HepG2 (cell line): Measurements from ENCODE around the gene RHBDL3. TPM values are rescaled to one million over a fixed set of nuclear protein-coding genes. Genes with fewer than 3 reads are reported as not detected.

ENCODE experiments used
- CEBPB ChIP-seq: IDR thresholded peaks from 2 replicates; pipeline ENCODE4 v1.6.1; 2011; ENCODE audit warnings: low read depth, low read length, improper control_type of control experiment, borderline replicate concordance
- DPF2 ChIP-seq: sonication (generic); formaldehyde crosslinking; IDR thresholded peaks from 2 replicates; pipeline ENCODE4 v1.4.0; 2020; ENCODE audit warnings: mild to moderate bottlenecking, low read depth, missing genetic modification reagents, borderline replicate concordance
- HNRNPL ChIP-seq: fragments of 200-400 bp; formaldehyde crosslinking; IDR thresholded peaks from 2 replicates; pipeline ENCODE4 v1.6.1; 2017; ENCODE audit warnings: mild to moderate bottlenecking, low read depth, low read length
- HOXD1 ChIP-seq: sonication (generic); formaldehyde crosslinking; IDR thresholded peaks from 2 replicates; pipeline ENCODE4 v1.5.0; 2020; ENCODE audit warnings: missing genetic modification reagents
- SNAI1 ChIP-seq: sonication (generic); formaldehyde crosslinking; IDR thresholded peaks from 2 replicates; pipeline ENCODE4 v1.5.0; 2020; ENCODE audit warnings: mild to moderate bottlenecking, missing genetic modification reagents, borderline replicate concordance
- SNAPC2 ChIP-seq: sonication (generic); formaldehyde crosslinking; IDR thresholded peaks from 2 replicates; pipeline ENCODE4 v1.8.1; 2022; ENCODE audit warnings: mild to moderate bottlenecking, missing genetic modification reagents
- TAF15 ChIP-seq: fragments of 200-400 bp; formaldehyde crosslinking; IDR thresholded peaks from one replicate; pipeline ENCODE4 v1.6.1; 2018; ENCODE audit warnings: mild to moderate bottlenecking, low read depth, low read length; ENCODE audit not compliant: poor library complexity, severe bottlenecking
- TOPORS ChIP-seq: sonication (generic); formaldehyde crosslinking; IDR thresholded peaks from 2 replicates; pipeline ENCODE4 v1.8.0; 2023; ENCODE audit warnings: mild to moderate bottlenecking, missing genetic modification reagents
- ZNF687 ChIP-seq: sonication (generic); formaldehyde crosslinking; IDR thresholded peaks from 2 replicates; pipeline ENCODE4 v1.5.1; 2020; ENCODE audit warnings: mild to moderate bottlenecking, missing genetic modification reagents, moderate library complexity
- ZNF746 ChIP-seq: sonication (generic); formaldehyde crosslinking; IDR thresholded peaks from 2 replicates; pipeline ENCODE4 v1.8.0; 2022; ENCODE audit warnings: mild to moderate bottlenecking, missing genetic modification reagents
- ZNF879 ChIP-seq: sonication (generic); formaldehyde crosslinking; IDR thresholded peaks from 2 replicates; pipeline ENCODE4 v1.8.1; 2023; ENCODE audit warnings: missing genetic modification reagents
- polyA plus RNA-seq, 8 experiments: library from polyadenylated mRNA; depleted of rRNA in 3 of 8; stranded (reverse) in 7 of 8; unstranded in 1 of 8; fragments of >200 nt; fragmentation: Illumina TruSeq in 4 of 8; extraction: Trizol in 4 of 8; gene quantifications; 2 replicates each; pipeline versions ENCODE4 v1.2.1 to v1.2.3, GENCODE V29; 2011 to 2016; ENCODE audit warnings: low read depth in 4 of 8, missing spikeins in 1 of 8, mixed read lengths in 1 of 8; ENCODE audit not compliant: insufficient read depth in 1 of 8
- total RNA-seq, 5 experiments: library from RNA; depleted of rRNA; stranded (reverse); fragments of >200 nt; fragmentation: Illumina TruSeq; extraction: Trizol; gene quantifications; 2 replicates each; pipeline ENCODE4 v1.2.3, GENCODE V29; 2016; ENCODE audit warnings: low read depth in 1 of 5
- TF ChIP-seq, protein P1 (sequence below): sonication (generic); formaldehyde crosslinking; IDR thresholded peaks from 2 replicates; pipeline ENCODE4 v1.5.0; 2020; ENCODE audit warnings: mild to moderate bottlenecking, missing genetic modification reagents

Gene RHBDL3
- total and polyA plus RNA-seq, 2 of the 13 experiments (the other 11 are each of a cell fraction or from before 2014, with no cell fraction given), result 0.09 TPM; not detected in 1

GRCh38 chr17:32323046-32323445 lies 57.4 kb downstream of the RHBDL3 start (continued):
- TF ChIP-seq, protein P1, sequence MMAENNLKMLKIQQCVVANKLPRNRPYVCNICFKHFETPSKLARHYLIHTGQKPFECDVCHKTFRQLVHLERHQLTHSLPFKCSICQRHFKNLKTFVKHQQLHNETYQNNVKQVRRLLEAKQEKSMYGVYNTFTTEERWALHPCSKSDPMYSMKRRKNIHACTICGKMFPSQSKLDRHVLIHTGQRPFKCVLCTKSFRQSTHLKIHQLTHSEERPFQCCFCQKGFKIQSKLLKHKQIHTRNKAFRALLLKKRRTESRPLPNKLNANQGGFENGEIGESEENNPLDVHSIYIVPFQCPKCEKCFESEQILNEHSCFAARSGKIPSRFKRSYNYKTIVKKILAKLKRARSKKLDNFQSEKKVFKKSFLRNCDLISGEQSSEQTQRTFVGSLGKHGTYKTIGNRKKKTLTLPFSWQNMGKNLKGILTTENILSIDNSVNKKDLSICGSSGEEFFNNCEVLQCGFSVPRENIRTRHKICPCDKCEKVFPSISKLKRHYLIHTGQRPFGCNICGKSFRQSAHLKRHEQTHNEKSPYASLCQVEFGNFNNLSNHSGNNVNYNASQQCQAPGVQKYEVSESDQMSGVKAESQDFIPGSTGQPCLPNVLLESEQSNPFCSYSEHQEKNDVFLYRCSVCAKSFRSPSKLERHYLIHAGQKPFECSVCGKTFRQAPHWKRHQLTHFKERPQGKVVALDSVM (CRISPR knock-in tag), result no peak
- peak; percentile 77; the same call in 1 of the 2 replicates for TF ChIP-seq HNRNPL
- no peak for TF ChIP-seq TAF15
- no peak for TF ChIP-seq HOXD1
- no peak for TF ChIP-seq ZNF746 (CRISPR knock-in tag)
- TF ChIP-seq ZNF879 (CRISPR knock-in tag), result no peak
- no peak for TF ChIP-seq SNAI1 (CRISPR knock-in tag)
- TF ChIP-seq ZNF687 (CRISPR knock-in tag), result peak; percentile 35; the same call in 1 of the 2 replicates
- TF ChIP-seq TOPORS (CRISPR knock-in tag), result no peak
- peak; percentile 17; the same call in 1 of the 2 replicates for TF ChIP-seq CEBPB
- TF ChIP-seq DPF2, result no peak
- no peak for TF ChIP-seq SNAPC2
